Pons (tissue), 1 donor: ENCODE results near the gene ETV7.

ENCODE experiments used
- DNase-seq: peaks from one replicate; pipeline ENCODE4 v3.0.0-alpha.2; 2016; ENCODE audit warnings: low spot score

Gene ETV7

DNA sequence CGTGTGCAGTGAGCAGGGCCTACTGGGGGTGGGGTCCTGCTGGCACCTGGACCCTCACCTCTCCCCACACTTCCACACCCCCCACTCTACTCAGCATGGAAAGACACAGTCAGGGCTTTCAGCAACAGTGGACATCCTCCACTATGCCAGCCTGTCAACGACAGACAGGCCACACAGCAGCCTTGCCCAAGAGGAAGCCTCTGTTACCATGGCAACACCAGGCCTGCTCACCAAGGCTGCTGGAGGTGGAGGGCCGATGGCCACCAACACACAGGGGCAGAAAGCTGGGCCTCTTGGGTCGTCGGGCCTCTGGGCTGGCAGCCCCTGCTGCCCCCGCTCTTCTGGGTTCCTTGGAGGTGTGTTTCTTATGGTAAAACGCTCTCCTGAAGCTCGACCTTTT is 64.4 kb downstream of the ETV7 start:
- no peak for DNase-seq

- no peak for DNase-seq
Measured at GRCh38 chr6:36322591-36322990, 64.9 kb downstream of the ETV7 start.

- DNase-seq = no peak
Measured at GRCh38 chr6:36320475-36320874, 67.0 kb downstream of the ETV7 start.

DNA sequence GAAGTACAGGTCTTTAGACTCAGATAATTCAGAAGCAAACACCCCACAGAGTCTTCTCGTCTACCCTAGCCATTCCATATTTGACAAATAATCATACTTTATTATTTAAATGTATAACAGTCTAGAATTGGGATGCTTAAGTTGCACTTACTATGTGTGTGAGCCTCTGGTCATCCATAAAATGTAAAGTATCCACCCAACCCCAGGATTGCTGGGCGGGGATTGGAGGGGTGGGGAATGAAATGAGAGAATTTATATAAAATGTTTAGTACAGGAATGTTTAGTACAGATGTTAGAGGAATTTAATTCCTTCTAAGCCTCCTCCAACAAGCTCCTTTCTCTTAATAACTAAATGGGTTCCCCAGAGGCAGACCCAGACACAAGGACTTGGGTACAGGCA is 67.6 kb downstream of the ETV7 start:
- DNase-seq = no peak

DNA sequence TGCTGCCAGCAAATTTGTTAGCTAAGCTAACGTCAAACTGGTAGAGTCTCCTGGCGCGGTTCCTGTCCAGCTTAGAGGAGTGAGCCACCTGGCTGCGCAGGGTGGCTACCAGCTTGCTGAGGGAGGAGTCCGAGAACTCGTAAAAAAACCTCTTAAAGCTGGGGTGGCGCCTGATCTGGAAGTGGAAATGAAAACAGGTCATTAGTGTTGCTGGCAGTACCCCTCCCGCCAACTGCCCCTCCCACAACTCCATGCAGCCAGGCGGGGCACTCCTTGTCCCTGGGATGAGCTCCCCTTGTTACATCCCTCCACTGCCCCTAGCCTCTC is 68.1 kb downstream of the ETV7 start:
- no peak for DNase-seq

- DNase-seq = no peak
Measured at GRCh38 chr6:36318690-36319435, 68.6 kb downstream of the ETV7 start.

GRCh38 chr6:36317623-36318022 is 69.8 kb downstream of the ETV7 start:
- DNase-seq = no peak
